ENCODE results near the gene TRIM54.

DNA sequence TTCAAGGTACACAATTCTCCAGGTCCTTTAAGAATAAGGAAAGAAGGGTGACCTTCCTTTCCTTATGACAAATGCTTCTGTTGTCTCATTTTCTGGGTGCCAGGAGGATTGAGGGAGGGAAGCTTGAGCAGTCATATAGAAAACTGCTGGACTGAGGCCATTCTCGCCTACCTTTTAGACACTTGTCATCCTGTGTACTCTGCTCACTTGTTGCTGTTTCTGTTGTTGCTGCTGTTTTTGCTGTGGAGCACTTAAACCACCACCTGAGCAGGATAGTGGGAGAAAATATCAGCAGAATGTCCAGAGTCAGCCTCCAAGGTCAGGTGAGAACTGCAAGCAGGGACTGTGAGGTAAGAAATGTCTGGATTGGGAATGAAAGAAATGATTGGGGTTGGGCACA lies 4.2 kb upstream of the TRIM54 start:
- TF ChIP-seq, protein P1, sequence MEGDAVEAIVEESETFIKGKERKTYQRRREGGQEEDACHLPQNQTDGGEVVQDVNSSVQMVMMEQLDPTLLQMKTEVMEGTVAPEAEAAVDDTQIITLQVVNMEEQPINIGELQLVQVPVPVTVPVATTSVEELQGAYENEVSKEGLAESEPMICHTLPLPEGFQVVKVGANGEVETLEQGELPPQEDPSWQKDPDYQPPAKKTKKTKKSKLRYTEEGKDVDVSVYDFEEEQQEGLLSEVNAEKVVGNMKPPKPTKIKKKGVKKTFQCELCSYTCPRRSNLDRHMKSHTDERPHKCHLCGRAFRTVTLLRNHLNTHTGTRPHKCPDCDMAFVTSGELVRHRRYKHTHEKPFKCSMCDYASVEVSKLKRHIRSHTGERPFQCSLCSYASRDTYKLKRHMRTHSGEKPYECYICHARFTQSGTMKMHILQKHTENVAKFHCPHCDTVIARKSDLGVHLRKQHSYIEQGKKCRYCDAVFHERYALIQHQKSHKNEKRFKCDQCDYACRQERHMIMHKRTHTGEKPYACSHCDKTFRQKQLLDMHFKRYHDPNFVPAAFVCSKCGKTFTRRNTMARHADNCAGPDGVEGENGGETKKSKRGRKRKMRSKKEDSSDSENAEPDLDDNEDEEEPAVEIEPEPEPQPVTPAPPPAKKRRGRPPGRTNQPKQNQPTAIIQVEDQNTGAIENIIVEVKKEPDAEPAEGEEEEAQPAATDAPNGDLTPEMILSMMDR (IDR thresholded peaks at IDR 0.05): no peak
- TF ChIP-seq POLR2A (IDR thresholded peaks at IDR 0.05): no peak

Measured in adrenal gland (tissue), 5 donors.